H1 (cell line): ENCODE data around the gene TSPEAR. TPM values are rescaled to one million over a fixed set of nuclear protein-coding genes. Genes with fewer than 3 reads are reported as not detected.

Experiments
- CTCF ChIA-PET: fragments of 300-600 bp; sonication (Branson Sonifier 250); formaldehyde crosslinking; loops from one replicate; lab custom pipeline; 2021; ENCODE audit not compliant: partially characterized antibody; lab: Charles Lee
- POLR2A ChIA-PET: fragments of 300-600 bp; sonication (Branson Sonifier 250); formaldehyde crosslinking; loops from one replicate; lab custom pipeline; 2021; ENCODE audit warnings: inconsistent platforms; ENCODE audit not compliant: partially characterized antibody; lab: Charles Lee
- DNase-seq, 2 experiments: peaks; one replicate each; pipeline versions ENCODE4 v3.0.0 to v3.0.0-alpha.2; 2010 to 2022; ENCODE audit warnings: low spot score in 2 of 2, low read depth in 1 of 2, mixed read lengths in 1 of 2
- FAIRE-seq: peaks from 2 replicates; lab custom pipeline; 2011; peaks lifted over from hg19 to GRCh38; lab: Jason Lieb, UNC
- H2AFZ ChIP-seq: 2 replicates; pipeline ENCODE4 v1.8.1; 2012; ENCODE audit warnings: low read length, inconsistent platforms
- H2AK5ac ChIP-seq: 2 replicates; pipeline ENCODE4 v1.6.1; 2013; ENCODE audit warnings: low read depth, low read length
- H2BK120ac ChIP-seq: replicated peaks from 2 replicates; pipeline ENCODE3; 2013; ENCODE audit warnings: low read depth, low read length, inconsistent platforms
- H2BK12ac ChIP-seq: 2 replicates; pipeline ENCODE4 v1.6.1; 2013; ENCODE audit warnings: low read depth, low read length
- H2BK15ac ChIP-seq: 2 replicates; pipeline ENCODE4 v1.6.1; 2013; ENCODE audit warnings: low read length
- H2BK20ac ChIP-seq: 2 replicates; pipeline ENCODE4 v1.6.1; 2013; ENCODE audit warnings: low read length
- H2BK5ac ChIP-seq: 2 replicates; pipeline ENCODE4 v1.6.1; 2013; ENCODE audit warnings: low read depth, low read length
- H3K14ac ChIP-seq: 2 replicates; pipeline ENCODE4 v1.6.1; 2013; ENCODE audit warnings: inconsistent platforms; ENCODE audit not compliant: insufficient read length
- H3K18ac ChIP-seq: 2 replicates; pipeline ENCODE4 v1.6.1; 2013; ENCODE audit warnings: low read length; ENCODE audit errors: extremely low read depth
- H3K23ac ChIP-seq: 2 replicates; pipeline ENCODE4 v1.6.1; 2013; ENCODE audit warnings: inconsistent platforms; ENCODE audit not compliant: insufficient read length
- H3K23me2 ChIP-seq: 2 replicates; pipeline ENCODE4 v1.6.1; 2013; ENCODE audit warnings: low read depth, low read length
- H3K27ac ChIP-seq: 2 replicates; pipeline ENCODE4 v1.6.1; 2011; ENCODE audit warnings: low read depth, low read length, inconsistent platforms
- H3K27me3 ChIP-seq, 4 experiments: replicated peaks in 1 of 4; 1 replicate in 1 of 4; 2 replicates in 3 of 4; pipeline versions ENCODE4 v1.6.1 to v1.8.1; 2011 to 2013; ENCODE audit warnings: low read length in 3 of 4, mild to moderate bottlenecking in 3 of 4, inconsistent platforms in 2 of 4, mixed read lengths in 2 of 4, moderate library complexity in 1 of 4; ENCODE audit not compliant: control insufficient read depth in 3 of 4, insufficient read depth in 3 of 4; ENCODE audit errors: extremely low read depth in 1 of 4
- H3K36me3 ChIP-seq, 4 experiments: 2 replicates each; pipeline versions ENCODE4 v1.6.1 to v1.8.1; 2011 to 2013; ENCODE audit warnings: mild to moderate bottlenecking in 4 of 4, low read length in 3 of 4, moderate library complexity in 2 of 4, control low read depth in 1 of 4, inconsistent platforms in 1 of 4; ENCODE audit not compliant: insufficient read depth in 4 of 4, control insufficient read depth in 2 of 4
- H3K4ac ChIP-seq: replicated peaks from 2 replicates; pipeline ENCODE3; 2013; ENCODE audit warnings: low read length, low read depth, mixed read lengths, inconsistent platforms; ENCODE audit not compliant: insufficient read length
- H3K4me1 ChIP-seq, 4 experiments: replicated peaks in 1 of 4; 1 replicate in 1 of 4; 2 replicates in 3 of 4; pipeline versions ENCODE4 v1.6.1 to v1.8.1; 2011 to 2013; ENCODE audit warnings: low read length in 3 of 4, inconsistent platforms in 2 of 4, mixed read lengths in 1 of 4; ENCODE audit not compliant: insufficient read depth in 4 of 4, control insufficient read depth in 3 of 4
- H3K4me2 ChIP-seq, 2 experiments: 2 replicates each; pipeline versions ENCODE4 v1.6.1 to v1.8.1; 2011 to 2013; ENCODE audit warnings: low read depth in 2 of 2, low read length in 2 of 2, control low read depth in 1 of 2, inconsistent platforms in 1 of 2, mild to moderate bottlenecking in 1 of 2; ENCODE audit not compliant: insufficient read depth in 1 of 2
- H3K4me3 ChIP-seq, 4 experiments: fragments of 200-600, 300-600 bp in 1 of 4; sonication (generic), shearing (Covaris generic), sonication (Bioruptor Twin) in 1 of 4; 2 replicates each; pipeline versions ENCODE4 v1.5.1 to v1.8.1; 2011 to 2016; ENCODE audit warnings: low read length in 4 of 4, low read depth in 3 of 4, control low read depth in 2 of 4, inconsistent platforms in 2 of 4, mild to moderate bottlenecking in 2 of 4, mixed read lengths in 1 of 4, moderate library complexity in 1 of 4; ENCODE audit not compliant: insufficient read depth in 2 of 4; ENCODE audit errors: extremely low read depth in 1 of 4
- H3K56ac ChIP-seq: replicated peaks from 2 replicates; pipeline ENCODE3; 2013; ENCODE audit warnings: low read depth, mild to moderate bottlenecking, mixed read lengths, low read length, inconsistent platforms; ENCODE audit not compliant: insufficient read length
- H3K79me1 ChIP-seq: 2 replicates; pipeline ENCODE4 v1.6.1; 2013; ENCODE audit warnings: low read depth, low read length, control low read depth
- H3K79me2 ChIP-seq, 2 experiments: 2 replicates each; pipeline versions ENCODE4 v1.6.1 to v1.8.1; 2012 to 2013; ENCODE audit warnings: low read length in 2 of 2, mild to moderate bottlenecking in 2 of 2, inconsistent platforms in 1 of 2; ENCODE audit not compliant: insufficient read depth in 2 of 2, control insufficient read depth in 1 of 2
- H3K9ac ChIP-seq, 4 experiments: replicated peaks in 1 of 4; 1 replicate in 1 of 4; 2 replicates in 3 of 4; pipeline versions ENCODE4 v1.6.1 to v1.8.1; 2011 to 2013; ENCODE audit warnings: low read depth in 3 of 4, low read length in 3 of 4, control low read depth in 2 of 4, mild to moderate bottlenecking in 2 of 4, moderate library complexity in 2 of 4, inconsistent platforms in 1 of 4; ENCODE audit errors: extremely low read depth in 1 of 4
- H3K9me3 ChIP-seq, 2 experiments: 2 replicates each; pipeline versions ENCODE4 v1.6.1 to v1.8.1; 2012 to 2013; ENCODE audit warnings: mild to moderate bottlenecking in 2 of 2, moderate library complexity in 2 of 2, control low read depth in 1 of 2, inconsistent platforms in 1 of 2, low read depth in 1 of 2, low read length in 1 of 2, mixed read lengths in 1 of 2; ENCODE audit not compliant: insufficient read depth in 2 of 2
- H4K20me1 ChIP-seq, 2 experiments: replicated peaks in 1 of 2; 2 replicates each; pipeline versions ENCODE3 to v1.8.1; 2011 to 2013; ENCODE audit warnings: inconsistent platforms in 2 of 2, low read length in 2 of 2, mild to moderate bottlenecking in 1 of 2; ENCODE audit not compliant: insufficient read depth in 2 of 2, control insufficient read depth in 1 of 2
- H4K5ac ChIP-seq: 2 replicates; pipeline ENCODE4 v1.6.1; 2013; ENCODE audit warnings: low read length, low read depth, mixed read lengths, inconsistent platforms; ENCODE audit not compliant: insufficient read length
- H4K8ac ChIP-seq: 2 replicates; pipeline ENCODE4 v1.8.0; 2013; ENCODE audit warnings: mild to moderate bottlenecking, moderate library complexity, low read length, inconsistent platforms; ENCODE audit not compliant: insufficient read depth; ENCODE audit errors: extremely low read depth
- H4K91ac ChIP-seq: replicated peaks from 2 replicates; pipeline ENCODE3; 2013; ENCODE audit warnings: low read length, mixed read lengths, inconsistent platforms; ENCODE audit not compliant: insufficient read length
- ASH2L ChIP-seq: fragments of 200-600, 300-600 bp; sonication (generic); IDR thresholded peaks from one replicate; pipeline ENCODE4 v1.7.1; 2017; ENCODE audit warnings: low read length
- ATF3 ChIP-seq: IDR thresholded peaks from 2 replicates; pipeline ENCODE4 v1.6.1; 2011; ENCODE audit warnings: low read depth, mild to moderate bottlenecking, low read length; ENCODE audit not compliant: insufficient read depth
- BACH1 ChIP-seq: IDR thresholded peaks from 2 replicates; pipeline ENCODE4 v1.6.1; 2012; ENCODE audit warnings: low read length, improper control_type of control experiment
- CBX5 ChIP-seq: fragments of 300-800, 300-1000 bp; sonication (generic); IDR thresholded peaks from 2 replicates; pipeline ENCODE4 v1.7.1; 2016; ENCODE audit warnings: antibody characterized with exemption, low read length, low read depth
- CEBPB ChIP-seq: IDR thresholded peaks from 2 replicates; pipeline ENCODE4 v1.6.1; 2012; ENCODE audit warnings: low read depth, low read length
- EP300 ChIP-seq, 2 experiments: IDR thresholded peaks; 1 replicate in 1 of 2; 2 replicates in 1 of 2; pipeline ENCODE4 v1.6.1; 2011 to 2012; ENCODE audit warnings: low read depth in 2 of 2, low read length in 2 of 2, mild to moderate bottlenecking in 2 of 2, borderline replicate concordance in 1 of 2, inconsistent platforms in 1 of 2, moderate library complexity in 1 of 2
- FOSL1 ChIP-seq: IDR thresholded peaks from 2 replicates; pipeline ENCODE4 v1.6.1; 2011; ENCODE audit warnings: mild to moderate bottlenecking, low read depth, low read length, moderate library complexity; ENCODE audit not compliant: insufficient read depth
- NANOG ChIP-seq: IDR thresholded peaks from 2 replicates; pipeline ENCODE4 v1.6.1; 2011; ENCODE audit warnings: low read length, low read depth, mild to moderate bottlenecking, inconsistent platforms; ENCODE audit not compliant: insufficient read depth, poor library complexity, severe bottlenecking
- NRF1 ChIP-seq: IDR thresholded peaks from 2 replicates; pipeline ENCODE4 v1.6.1; 2011; ENCODE audit warnings: mild to moderate bottlenecking, low read depth, low read length, improper control_type of control experiment
- RFX5 ChIP-seq: IDR thresholded peaks from 2 replicates; pipeline ENCODE4 v1.6.1; 2011; ENCODE audit warnings: low read depth, low read length, improper control_type of control experiment, borderline replicate concordance
- RNF2 ChIP-seq: fragments of 200-900, 300-1000 bp; sonication (generic); IDR thresholded peaks from 2 replicates; pipeline ENCODE4 v1.7.1; 2016; ENCODE audit warnings: borderline replicate concordance, low read depth, mild to moderate bottlenecking, antibody characterized with exemption, low read length; ENCODE audit not compliant: poor library complexity, severe bottlenecking; ENCODE audit errors: missing control alignments
- SAP30 ChIP-seq: fragments of 300-600 bp; sonication (generic); IDR thresholded peaks from 2 replicates; pipeline ENCODE4 v1.7.1; 2012; ENCODE audit warnings: low read length, moderate library complexity, mild to moderate bottlenecking, inconsistent platforms; ENCODE audit not compliant: insufficient read depth, insufficient replicate concordance
- SIX5 ChIP-seq: IDR thresholded peaks from 2 replicates; pipeline ENCODE4 v1.6.1; 2011; ENCODE audit warnings: mild to moderate bottlenecking, low read depth, low read length
- SP1 ChIP-seq: IDR thresholded peaks from 2 replicates; pipeline ENCODE4 v1.6.1; 2011; ENCODE audit warnings: low read depth, low read length
- WGBS, 2 experiments: shearing (Covaris generic) in 1 of 2; methylation state at CpG; one replicate each; pipeline versions ENCODE4 v1.1.6 to v1.1.7; 2013 to 2015; ENCODE audit warnings: low lambda C conversion rate in 2 of 2, mixed read lengths in 2 of 2, inconsistent platforms in 1 of 2, low coverage in 1 of 2, missing lambda C conversion rate in 1 of 2; ENCODE audit not compliant: insufficient replicate concordance in 2 of 2, insufficient coverage in 1 of 2, insufficient read length in 1 of 2; ENCODE audit errors: extremely low coverage in 1 of 2, missing lambda C conversion rate in 1 of 2; 5-methylcytosine and 5-hydroxymethylcytosine counted together
- polyA plus RNA-seq, 7 experiments: library from polyadenylated mRNA; depleted of rRNA in 3 of 7; stranded (reverse) in 5 of 7; unstranded in 2 of 7; fragments of >200 nt in 5 of 7; fragments of 200-250 nt in 2 of 7; gene quantifications; 1 replicate in 5 of 7; 2 replicates in 1 of 7; 4 replicates in 1 of 7; pipeline versions ENCODE4 v1.2.1 to v1.2.3, GENCODE V29; 2011 to 2013; ENCODE audit warnings: missing spikeins in 2 of 7, mixed read lengths in 2 of 7
- total RNA-seq: library from RNA; stranded (reverse); fragmentation: NEBNext Ultra II Directional; extraction: Animal tissue kit (Norgen Biotek cat#: 25700); gene quantifications from 2 replicates; pipeline ENCODE4 v1.2.1, GENCODE V29; 2021

Gene TSPEAR
- total and polyA plus RNA-seq, 2 of the 8 experiments (the other 6 are each of a cell fraction or from before 2014, with no cell fraction given), result 0.58 to 0.89 TPM

- no peak overlapping the region for H2BK5ac ChIP-seq
- H3K9ac ChIP-seq, result no peak overlapping the region
- ChIA-PET CTCF (no interaction called here), POLR2A (no interaction called here)
- H3K79me2 ChIP-seq, result no peaks in the 10 kb centered on the region
- no peak overlapping the region for H3K14ac ChIP-seq
- FAIRE-seq, result no peak
- no peak overlapping the region for H2BK20ac ChIP-seq
- no peak overlapping the region for H3K4ac ChIP-seq
- H4K20me1 ChIP-seq, result peaks cover 0 to 3% of the 10 kb centered on the region in 2 experiments
- no peak overlapping the region for H3K18ac ChIP-seq
- H3K27ac ChIP-seq, result no peak overlapping the region
- H2AFZ ChIP-seq, result no peak overlapping the region
- H2BK12ac ChIP-seq, result no peak overlapping the region
- no peaks in the 10 kb centered on the region; the same call in 1 of the 2 replicates for H3K23me2 ChIP-seq
- H3K4me3 ChIP-seq, result no peak overlapping the region
- no peak overlapping the region for H4K91ac ChIP-seq
- 94% methylated on average over 6 of the region's 12 CpGs; no CpG with 5 or more reads in 1 of the 2 experiments for WGBS, 2 experiments
- no peaks in the 10 kb centered on the region for H3K79me1 ChIP-seq
- no peaks in the 10 kb centered on the region for H3K27me3 ChIP-seq
- H3K9me3 ChIP-seq, result peaks cover 3 to 8% of the 10 kb centered on the region in 2 experiments; a peak in 2 of 4 replicates
- H3K4me1 ChIP-seq, result no peaks in the 10 kb centered on the region; a peak in 1 of 7 replicates
- no peak overlapping the region for H4K8ac ChIP-seq
- no peak overlapping the region for H2BK120ac ChIP-seq
- H3K56ac ChIP-seq, result no peak overlapping the region
- no peak for DNase-seq
- H4K5ac ChIP-seq, result no peak overlapping the region
- no peak overlapping the region for H3K4me2 ChIP-seq
- H3K23ac ChIP-seq, result no peak overlapping the region
- no peaks in the 10 kb centered on the region for H3K36me3 ChIP-seq
- no peak overlapping the region for H2BK15ac ChIP-seq
- H2AK5ac ChIP-seq, result no peak overlapping the region
- no peak for TF ChIP-seq SP1
- TF ChIP-seq RNF2, result no peak
- TF ChIP-seq SIX5, result no peak
- TF ChIP-seq SAP30, result no peak
- TF ChIP-seq EP300 (IDR thresholded peaks at IDR 0.05; ENCODE audit: borderline replicate concordance in 1 of 2, low read depth in 2 of 2, low read length in 2 of 2), result no peak
- no peak for TF ChIP-seq RFX5
- no peak for TF ChIP-seq CBX5
- TF ChIP-seq CEBPB, result no peak
- TF ChIP-seq NRF1, result no peak
- TF ChIP-seq ATF3, result no peak
- no peak for TF ChIP-seq BACH1
- no peak for TF ChIP-seq NANOG
- no peak for TF ChIP-seq ASH2L
- TF ChIP-seq FOSL1, result no peak
Observed at GRCh38 chr21:44639331-44639655, 72.1 kb downstream of the TSPEAR start.
